ENCODE results near the gene CRAMP1.

DNA sequence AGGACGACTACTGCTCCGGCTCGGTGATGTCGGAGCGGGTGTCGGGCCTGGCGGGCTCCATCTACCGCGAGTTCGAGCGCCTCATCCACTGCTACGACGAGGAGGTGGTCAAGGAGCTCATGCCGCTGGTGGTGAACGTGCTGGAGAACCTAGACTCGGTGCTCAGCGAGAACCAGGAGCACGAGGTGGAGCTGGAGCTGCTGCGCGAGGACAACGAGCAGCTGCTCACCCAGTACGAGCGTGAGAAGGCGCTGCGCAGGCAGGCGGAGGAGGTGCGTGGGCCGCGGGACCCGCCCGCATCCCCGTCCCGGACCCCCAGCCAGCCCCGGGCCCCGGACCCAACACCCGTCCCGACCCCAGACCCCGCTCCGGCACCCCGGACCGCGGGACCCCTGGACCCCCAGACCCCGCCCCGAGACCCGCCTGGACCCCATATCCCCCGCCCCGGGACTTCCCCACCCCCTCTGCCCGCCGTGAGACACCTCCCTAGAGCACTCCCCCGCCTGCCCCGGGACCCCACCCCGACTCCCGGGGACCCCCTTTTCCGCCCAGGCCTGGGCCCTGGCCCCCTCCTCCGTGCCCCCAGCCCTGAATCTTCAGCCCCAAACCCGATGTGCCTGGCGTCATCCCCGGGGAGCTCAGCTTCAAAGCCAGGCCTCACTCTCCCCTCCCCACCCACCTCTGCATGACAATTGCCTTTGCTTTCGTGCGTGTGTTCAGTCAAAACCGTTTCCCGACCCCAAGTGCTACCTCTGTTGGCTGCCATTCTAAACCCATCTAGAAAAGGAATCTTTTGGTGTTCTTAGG is 94.4 kb downstream of the CRAMP1 start:
- TF ChIP-seq POLR2A (IDR thresholded peaks at IDR 0.05), result no peak
- TF ChIP-seq, protein P1, sequence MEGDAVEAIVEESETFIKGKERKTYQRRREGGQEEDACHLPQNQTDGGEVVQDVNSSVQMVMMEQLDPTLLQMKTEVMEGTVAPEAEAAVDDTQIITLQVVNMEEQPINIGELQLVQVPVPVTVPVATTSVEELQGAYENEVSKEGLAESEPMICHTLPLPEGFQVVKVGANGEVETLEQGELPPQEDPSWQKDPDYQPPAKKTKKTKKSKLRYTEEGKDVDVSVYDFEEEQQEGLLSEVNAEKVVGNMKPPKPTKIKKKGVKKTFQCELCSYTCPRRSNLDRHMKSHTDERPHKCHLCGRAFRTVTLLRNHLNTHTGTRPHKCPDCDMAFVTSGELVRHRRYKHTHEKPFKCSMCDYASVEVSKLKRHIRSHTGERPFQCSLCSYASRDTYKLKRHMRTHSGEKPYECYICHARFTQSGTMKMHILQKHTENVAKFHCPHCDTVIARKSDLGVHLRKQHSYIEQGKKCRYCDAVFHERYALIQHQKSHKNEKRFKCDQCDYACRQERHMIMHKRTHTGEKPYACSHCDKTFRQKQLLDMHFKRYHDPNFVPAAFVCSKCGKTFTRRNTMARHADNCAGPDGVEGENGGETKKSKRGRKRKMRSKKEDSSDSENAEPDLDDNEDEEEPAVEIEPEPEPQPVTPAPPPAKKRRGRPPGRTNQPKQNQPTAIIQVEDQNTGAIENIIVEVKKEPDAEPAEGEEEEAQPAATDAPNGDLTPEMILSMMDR (IDR thresholded peaks at IDR 0.05), result no peak
